AG08396 (cell line): ENCODE measurements around the gene PRKG1.
A peak's percentile ranks its signal among the peaks of the same experiment; 100 is the strongest.

Source experiments
- DNase-seq: peaks from one replicate; pipeline ENCODE4 v3.0.0; 2012; ENCODE audit warnings: low spot score, mixed read lengths

PRKG1 gene

DNA sequence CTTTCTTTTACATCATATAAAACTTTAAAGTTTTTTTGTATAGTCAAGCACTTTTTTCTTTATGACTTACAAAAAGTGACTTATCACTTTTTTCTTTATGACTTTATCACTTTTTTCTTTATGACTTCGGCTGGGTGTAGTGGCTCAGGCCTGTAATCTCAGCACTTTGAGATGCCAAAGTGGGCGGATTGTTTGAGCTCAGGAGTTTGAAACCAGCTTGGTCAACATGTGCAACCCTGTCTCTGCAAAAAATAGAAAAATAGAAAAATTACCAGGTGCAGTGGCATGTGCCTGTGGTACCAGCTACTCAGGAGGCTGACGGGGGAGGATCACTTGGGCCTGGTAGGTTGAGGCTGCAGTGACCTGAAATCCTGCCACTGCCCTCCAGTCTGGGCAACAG is 733.9 kb downstream of the PRKG1 start:
- DNase-seq, result no peak

DNA sequence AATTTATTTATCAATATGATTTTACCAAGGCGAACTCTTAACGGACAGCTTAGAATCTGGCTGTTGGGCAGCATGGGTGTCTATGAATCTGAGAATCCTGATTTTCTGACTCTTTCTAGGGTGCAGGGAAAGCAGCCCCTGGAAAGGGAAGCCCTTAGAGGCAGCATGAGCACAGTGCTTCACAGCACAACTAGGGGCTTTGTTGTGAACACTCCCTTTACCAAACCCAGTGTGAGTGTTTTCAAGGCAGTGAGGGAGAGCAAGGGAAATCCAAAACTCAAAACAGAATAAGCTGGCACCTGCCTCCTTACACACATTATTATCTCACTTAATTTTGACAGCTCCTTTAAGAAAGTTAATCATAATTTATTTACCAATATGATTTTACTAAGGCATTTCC is 741.4 kb downstream of the PRKG1 start:
- no peak for DNase-seq

DNA sequence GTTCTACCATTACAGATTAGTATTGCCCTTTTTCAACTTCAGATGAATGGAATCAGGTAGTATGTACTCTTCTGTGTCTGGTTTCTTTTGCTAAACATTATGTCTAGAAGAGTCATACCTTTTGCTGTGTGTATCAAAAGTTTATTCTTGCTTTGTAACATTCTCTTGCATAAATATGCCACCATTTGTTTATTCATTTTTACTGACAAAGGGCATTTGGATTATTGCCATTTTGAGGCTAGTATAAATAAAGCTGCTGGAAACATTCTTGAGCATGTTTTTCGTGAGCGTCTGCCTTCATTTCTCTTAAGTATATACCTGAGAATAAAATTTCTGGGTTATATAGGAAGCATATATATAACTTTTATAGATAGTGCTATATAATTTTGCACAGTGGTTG is 746.8 kb downstream of the PRKG1 start:
- DNase-seq, result no peak

DNA sequence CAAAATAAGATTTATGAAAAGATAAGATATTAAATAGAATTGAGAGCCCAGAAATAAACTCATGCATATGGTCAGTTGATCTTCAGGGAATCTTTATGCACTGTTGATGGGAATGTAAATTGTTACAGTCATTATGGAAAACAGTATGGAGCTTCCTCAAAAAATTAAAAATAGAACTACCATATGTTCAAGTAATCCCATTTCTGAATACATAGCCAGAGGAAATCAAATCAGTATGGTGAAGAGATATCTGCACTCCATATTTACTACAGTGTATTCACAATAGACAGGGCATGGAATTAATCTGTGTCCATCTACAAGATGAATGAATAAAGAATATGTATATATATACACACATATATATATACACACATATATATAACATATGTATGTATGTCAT is 747.5 kb downstream of the PRKG1 start:
- DNase-seq, result no peak

DNA sequence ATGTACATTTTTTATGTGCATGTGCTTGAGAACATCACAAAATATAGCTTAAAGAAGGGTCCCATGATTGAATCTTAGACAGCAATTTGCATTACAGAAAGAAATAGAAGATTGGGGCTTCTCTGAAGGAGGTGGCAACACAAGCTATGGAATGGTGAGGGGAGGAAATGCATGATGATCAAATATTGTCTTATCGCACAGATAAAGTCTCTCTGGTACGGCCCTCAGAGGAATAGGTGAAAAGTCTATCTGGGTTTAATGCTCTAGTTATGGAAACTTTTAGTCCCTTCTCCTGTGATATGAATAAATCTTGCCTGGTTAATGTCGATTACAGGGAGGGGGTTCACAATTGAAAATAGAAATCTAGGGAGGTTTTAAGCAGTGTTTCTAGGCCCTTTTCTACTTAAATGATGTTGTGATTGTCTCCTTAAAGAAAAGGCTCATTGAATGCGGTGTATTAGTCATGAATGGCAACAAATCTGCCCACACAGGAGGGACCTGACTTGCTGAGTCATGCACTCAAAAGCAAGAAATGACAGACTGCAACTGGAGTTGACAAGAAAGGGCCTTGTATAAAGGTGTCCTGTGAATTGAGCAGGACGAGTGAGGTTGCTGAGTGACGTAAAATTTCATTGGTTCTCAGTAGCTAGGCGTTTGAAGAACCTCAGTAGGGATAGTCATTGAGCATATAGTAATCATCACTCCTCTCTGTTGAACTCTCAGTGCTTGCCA is 758.5 kb downstream of the PRKG1 start:
- peak; percentile 48 for DNase-seq

DNA sequence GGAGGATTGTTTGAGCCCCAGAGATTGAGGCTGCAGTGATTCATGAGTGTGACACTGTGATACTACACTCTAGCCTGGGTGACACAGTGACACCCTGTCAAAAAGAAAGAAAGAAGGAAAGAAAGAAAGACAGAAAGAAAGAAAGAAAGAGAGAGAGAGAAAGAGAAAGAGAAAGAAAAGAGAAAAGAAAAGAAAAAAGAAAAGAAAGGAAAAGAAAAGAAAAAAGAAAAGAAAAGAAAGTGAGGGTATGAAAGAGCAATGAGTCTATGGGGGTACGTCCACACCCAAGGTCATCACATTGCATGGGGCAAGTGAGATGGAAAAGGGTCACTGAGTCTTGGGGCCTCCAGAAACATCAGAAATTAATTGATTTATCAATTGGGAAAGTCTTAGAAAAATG is 760.3 kb downstream of the PRKG1 start:
- DNase-seq, result no peak

- DNase-seq, result no peak
Measured at GRCh38 chr10:51838471-51838870, 764.2 kb downstream of the PRKG1 start.

DNA sequence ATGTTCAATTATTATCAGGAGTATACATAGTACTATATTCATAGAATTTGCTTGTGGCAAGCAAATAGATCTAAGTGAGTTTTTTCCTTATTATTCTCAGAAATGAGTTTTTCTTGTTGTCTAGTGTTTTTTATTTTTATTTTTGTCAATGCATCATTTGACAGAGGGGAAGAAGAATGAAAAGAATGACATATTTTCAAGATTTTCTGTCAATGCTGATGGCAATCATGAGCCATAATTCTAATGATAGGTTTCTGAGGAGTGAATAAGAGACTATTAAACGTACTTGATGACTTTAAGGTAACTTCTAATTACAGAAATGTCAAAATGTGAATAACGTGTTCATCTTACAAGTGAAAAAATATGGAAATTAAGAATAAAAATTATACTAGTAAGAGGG is 769.7 kb downstream of the PRKG1 start:
- no peak for DNase-seq

DNA sequence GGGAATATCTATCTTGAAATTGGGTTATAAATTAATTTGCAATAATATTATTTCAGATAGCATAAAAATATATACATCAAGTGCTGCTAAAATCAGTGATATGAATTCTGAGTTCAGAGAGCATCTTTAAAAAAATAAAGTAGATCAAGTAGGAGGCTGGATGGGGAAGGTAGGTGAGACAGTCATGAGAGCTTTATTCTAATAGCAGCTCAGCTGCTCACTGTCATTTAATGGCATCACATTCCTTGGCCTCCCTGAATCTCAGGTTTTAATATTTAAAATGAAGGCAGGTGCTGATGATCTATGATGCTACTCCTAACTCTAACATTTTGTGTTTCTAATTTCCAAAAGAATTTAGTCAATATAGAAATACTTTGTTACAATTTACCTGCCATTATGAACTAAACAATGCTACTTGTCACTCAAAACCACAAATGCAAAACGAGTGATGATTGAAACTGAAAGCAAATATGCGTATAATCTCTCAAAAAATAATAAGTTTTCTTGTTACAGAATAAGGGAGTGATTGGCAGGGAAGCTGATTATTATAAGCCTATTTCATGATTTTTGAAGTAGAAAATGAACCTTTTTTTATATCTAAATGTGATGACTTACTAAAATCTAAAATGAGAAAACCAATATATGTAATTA is 772.7 kb downstream of the PRKG1 start:
- no peak for DNase-seq

GRCh38 chr10:51852297-51852696 is 778.0 kb downstream of the PRKG1 start:
- no peak for DNase-seq

GRCh38 chr10:51857305-51857704 is 783.0 kb downstream of the PRKG1 start:
- no peak for DNase-seq

- peak; percentile 17 for DNase-seq
Measured at GRCh38 chr10:51860257-51860656, 786.0 kb downstream of the PRKG1 start.

GRCh38 chr10:51861051-51861450 is 786.8 kb downstream of the PRKG1 start:
- DNase-seq, result no peak

DNA sequence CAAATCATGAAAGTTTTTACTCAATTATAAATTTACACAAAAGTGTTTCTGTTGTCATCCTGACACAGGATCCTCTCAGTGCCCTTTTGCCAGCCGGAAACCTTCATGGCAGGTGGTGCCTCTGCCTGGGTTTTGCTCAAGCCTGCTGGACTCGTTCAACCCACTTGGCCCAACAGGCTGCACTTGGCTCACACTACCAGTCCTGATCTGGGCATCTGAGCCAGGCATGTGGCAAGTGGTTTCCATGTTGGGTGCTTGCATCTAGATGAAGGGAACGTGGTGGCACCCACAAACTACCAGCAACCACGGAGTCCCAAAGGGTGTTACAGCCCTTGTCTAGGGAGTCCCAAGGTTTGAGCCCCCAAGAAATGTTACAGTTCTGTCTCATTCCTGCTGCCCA is 787.4 kb downstream of the PRKG1 start:
- DNase-seq, result no peak

DNA sequence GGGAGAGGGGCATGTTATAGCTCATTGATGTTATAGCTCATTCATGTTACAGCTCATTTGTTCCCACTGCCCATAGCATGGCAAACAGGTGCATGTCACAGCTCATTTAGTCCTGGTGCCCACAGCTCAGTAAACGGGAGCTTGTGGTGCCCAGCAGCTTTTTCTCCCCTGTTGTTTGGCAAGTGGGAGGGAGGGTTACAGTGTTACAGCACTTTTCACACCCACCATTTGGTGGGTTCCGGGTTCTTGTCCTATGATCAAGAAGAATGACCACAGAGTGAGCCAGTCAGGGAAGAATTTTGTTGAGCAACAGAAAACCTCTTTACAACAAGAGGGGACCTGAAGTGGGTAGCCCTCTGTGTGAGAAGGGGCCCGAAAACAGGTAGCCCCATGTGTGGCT is 787.9 kb downstream of the PRKG1 start:
- no peak for DNase-seq

GRCh38 chr10:51867956-51868355 is 793.7 kb downstream of the PRKG1 start:
- peak; percentile 65 for DNase-seq

- DNase-seq, result no peak
Measured at GRCh38 chr10:51874131-51874530, 799.8 kb downstream of the PRKG1 start.

DNA sequence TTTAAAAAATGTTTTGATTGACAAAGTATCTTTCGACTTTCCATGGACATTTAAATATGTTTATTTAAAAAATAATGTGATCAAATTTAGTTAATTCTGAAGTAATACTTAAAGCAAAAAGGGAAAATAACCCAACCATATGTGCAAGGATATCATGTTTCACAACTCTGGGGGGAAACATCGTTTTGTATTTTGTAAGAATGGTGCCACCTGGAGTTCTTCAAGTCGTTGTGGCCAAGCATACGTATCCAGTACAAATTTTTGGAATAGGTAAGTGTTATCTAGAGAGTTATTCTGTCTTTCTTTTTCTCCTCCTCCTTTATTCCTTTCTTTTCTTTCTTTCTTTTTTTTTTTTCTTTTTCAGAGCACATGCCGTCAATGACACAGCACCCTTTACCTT is 801.3 kb downstream of the PRKG1 start:
- no peak for DNase-seq

GRCh38 chr10:51876503-51876902 is 802.2 kb downstream of the PRKG1 start:
- no peak for DNase-seq

GRCh38 chr10:51876979-51877378 is 802.7 kb downstream of the PRKG1 start:
- no peak for DNase-seq

GRCh38 chr10:51877636-51878035 is 803.3 kb downstream of the PRKG1 start:
- no peak for DNase-seq

DNA sequence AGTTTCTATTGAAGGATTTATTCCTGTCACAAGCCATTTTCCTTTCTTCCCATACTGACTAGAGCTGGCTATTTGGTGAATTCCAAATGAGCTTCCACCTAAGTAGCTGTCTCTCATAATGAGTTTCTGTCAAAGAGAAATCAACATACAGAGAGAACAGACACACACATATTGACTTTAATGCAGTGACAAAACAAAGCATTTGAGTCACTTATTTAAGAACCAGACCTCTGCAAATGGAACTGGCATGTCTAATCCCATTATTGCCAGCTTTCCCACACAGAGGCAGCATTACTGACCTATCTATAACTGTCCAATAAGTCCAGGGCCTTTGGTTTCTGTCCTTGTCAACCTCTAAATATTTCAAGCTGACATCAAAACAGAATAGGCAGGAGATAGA is 804.4 kb downstream of the PRKG1 start:
- no peak for DNase-seq

- peak; percentile 44 for DNase-seq
Measured at GRCh38 chr10:51879238-51879637, 805.0 kb downstream of the PRKG1 start.

GRCh38 chr10:51881213-51881612 is 806.9 kb downstream of the PRKG1 start:
- no peak for DNase-seq
